ENCODE measurements around the gene DNM3. TPM values are rescaled to one million over a fixed set of nuclear protein-coding genes. Genes with fewer than 3 reads are reported as not detected.
A peak's percentile ranks its signal among the peaks of the same experiment; 100 is the strongest.
"Not testable (repeated sequence)": the region's sequence is repeated elsewhere in the genome, so short reads cannot be mapped to it uniquely, and the experiment has no call there.

The DNM3 gene
- polyA plus RNA-seq, 4 donors, result 4.3 to 5.7 (median 5.0) TPM

- DNase-seq (ENCODE audit: low read depth in 4 of 4, low spot score in 3 of 4), result no peak
Measured at GRCh38 chr1:172005856-172006255, 164.6 kb downstream of the DNM3 start.

GRCh38 chr1:172006660-172007059 is 165.4 kb downstream of the DNM3 start:
- no peak for DNase-seq (ENCODE audit: low read depth in 4 of 4, low spot score in 3 of 4)

GRCh38 chr1:172018727-172019311 is 177.5 kb downstream of the DNM3 start:
- DNase-seq (ENCODE audit: low read depth in 4 of 4, low spot score in 3 of 4), result no peak

GRCh38 chr1:172019976-172020375 is 178.7 kb downstream of the DNM3 start:
- no peak for DNase-seq (ENCODE audit: low read depth in 4 of 4, low spot score in 3 of 4)

- DNase-seq (ENCODE audit: low read depth in 4 of 4, low spot score in 3 of 4), result no peak
Measured at GRCh38 chr1:172024516-172024915, 183.2 kb downstream of the DNM3 start.

- not testable (repeated sequence) for DNase-seq (ENCODE audit: low read depth in 4 of 4, low spot score in 3 of 4)
Measured at GRCh38 chr1:172024944-172025738, 183.8 kb downstream of the DNM3 start.

GRCh38 chr1:172040466-172040865 is 199.2 kb downstream of the DNM3 start:
- DNase-seq (ENCODE audit: low read depth in 4 of 4, low spot score in 3 of 4), result no peak

- no peak for DNase-seq (ENCODE audit: low read depth in 4 of 4, low spot score in 3 of 4)
Measured at GRCh38 chr1:172041102-172041501, 199.8 kb downstream of the DNM3 start.

- DNase-seq (ENCODE audit: low read depth in 4 of 4, low spot score in 3 of 4), result peak in 1 of 4 donors; percentile 12
Measured at GRCh38 chr1:172041742-172042141, 200.4 kb downstream of the DNM3 start.

GRCh38 chr1:172043900-172044299 is 202.6 kb downstream of the DNM3 start:
- no peak for DNase-seq (ENCODE audit: low read depth in 4 of 4, low spot score in 3 of 4)

- DNase-seq (ENCODE audit: low read depth in 4 of 4, low spot score in 3 of 4), result no peak
Measured at GRCh38 chr1:172051898-172052297, 210.6 kb downstream of the DNM3 start.

GRCh38 chr1:172054172-172054571 is 212.9 kb downstream of the DNM3 start:
- no peak for DNase-seq (ENCODE audit: low read depth in 4 of 4, low spot score in 3 of 4)

GRCh38 chr1:172055816-172056419 is 214.6 kb downstream of the DNM3 start:
- not testable (repeated sequence) for DNase-seq (ENCODE audit: low read depth in 4 of 4, low spot score in 3 of 4)

GRCh38 chr1:172068334-172068733 is 227.0 kb downstream of the DNM3 start:
- no peak for DNase-seq (ENCODE audit: low read depth in 4 of 4, low spot score in 3 of 4)

GRCh38 chr1:172069051-172069450 is 227.8 kb downstream of the DNM3 start:
- no peak for DNase-seq (ENCODE audit: low read depth in 4 of 4, low spot score in 3 of 4)

GRCh38 chr1:172069534-172069933 is 228.2 kb downstream of the DNM3 start:
- no peak for DNase-seq (ENCODE audit: low read depth in 4 of 4, low spot score in 3 of 4)

GRCh38 chr1:172070055-172070454 is 228.8 kb downstream of the DNM3 start:
- no peak for DNase-seq (ENCODE audit: low read depth in 4 of 4, low spot score in 3 of 4)

- peak in 1 of 4 donors; percentile 49 for DNase-seq (ENCODE audit: low read depth in 4 of 4, low spot score in 3 of 4)
Measured at GRCh38 chr1:172071746-172072145, 230.4 kb downstream of the DNM3 start.

- DNase-seq (ENCODE audit: low read depth in 4 of 4, low spot score in 3 of 4), result not testable (repeated sequence)
Measured at GRCh38 chr1:172079859-172080258, 238.6 kb downstream of the DNM3 start.

GRCh38 chr1:172083191-172083590 is 241.9 kb downstream of the DNM3 start:
- DNase-seq (ENCODE audit: low read depth in 4 of 4, low spot score in 3 of 4), result no peak

GRCh38 chr1:172084876-172085275 is 243.6 kb downstream of the DNM3 start:
- DNase-seq (ENCODE audit: low read depth in 4 of 4, low spot score in 3 of 4), result no peak

- DNase-seq (ENCODE audit: low read depth in 4 of 4, low spot score in 3 of 4), result no peak
Measured at GRCh38 chr1:172085317-172085716, 244.0 kb downstream of the DNM3 start.
